GM19025 (cell line): ENCODE measurements around the gene RAB5B.

Source experiments
- ATAC-seq: cut with Tn5 transposase; IDR thresholded peaks from one replicate; pipeline ENCODE4 v1.9.1; 2021; ENCODE audit warnings: mild to moderate bottlenecking, low read depth, moderate library complexity; ENCODE audit not compliant: unreplicated experiment

RAB5B gene

GRCh38 chr12:55940065-55940732, 33.7 kb upstream of the RAB5B start:
- peak; percentile 98 for ATAC-seq

GRCh38 chr12:55942055-55942454, 31.8 kb upstream of the RAB5B start:
- ATAC-seq = no peak

GRCh38 chr12:55942577-55943136, 31.2 kb upstream of the RAB5B start:
- no peak for ATAC-seq

GRCh38 chr12:55946553-55946952, 27.3 kb upstream of the RAB5B start:
- no peak for ATAC-seq

- ATAC-seq = no peak
Observed at GRCh38 chr12:55955344-55955743, 18.5 kb upstream of the RAB5B start.

- ATAC-seq = no peak
Observed at GRCh38 chr12:55955800-55956508, 17.9 kb upstream of the RAB5B start.

- no peak for ATAC-seq
Observed at GRCh38 chr12:55957106-55957859, 16.6 kb upstream of the RAB5B start.

GRCh38 chr12:55963760-55964159, 10.1 kb upstream of the RAB5B start:
- ATAC-seq = no peak

GRCh38 chr12:55965240-55965639, 8.6 kb upstream of the RAB5B start:
- ATAC-seq = no peak

GRCh38 chr12:55965941-55966407, 7.9 kb upstream of the RAB5B start, which contains the start of gene PMEL:
PMEL (minus strand) TSS chr12:55966042; CDS start chr12:55966011, 31 bp downstream.
- ATAC-seq = no peak

- ATAC-seq = peak; percentile 97
Observed at GRCh38 chr12:55966408-55967281, 7.2 kb upstream of the RAB5B start, which contains the start of gene CDK2. CDK2 (plus strand) TSS chr12:55966830; CDS start chr12:55967009, 179 bp downstream.

GRCh38 chr12:55969356-55969755, 4.5 kb upstream of the RAB5B start:
- no peak for ATAC-seq

GRCh38 chr12:55970775-55971174, 3.1 kb upstream of the RAB5B start:
- no peak for ATAC-seq

GRCh38 chr12:55972042-55972441, 1.8 kb upstream of the RAB5B start:
- ATAC-seq = no peak

- ATAC-seq = no peak
Observed at GRCh38 chr12:55972456-55972855, 1.4 kb upstream of the RAB5B start.

GRCh38 chr12:55972911-55973598, 823 bp upstream of the RAB5B start:
- no peak for ATAC-seq

GRCh38 chr12:55974308-55974730, 441 bp downstream of the RAB5B start:
- ATAC-seq = peak; percentile 3

GRCh38 chr12:55978393-55978792, 4.5 kb downstream of the RAB5B start:
- no peak for ATAC-seq

- ATAC-seq = no peak
Observed at GRCh38 chr12:55979069-55979468, 5.2 kb downstream of the RAB5B start.
